ENCODE results near the gene ALK.

The ALK gene

GRCh38 chr2:29405266-29405665 is 516.1 kb downstream of the ALK start:
- Histone ChIP-seq H3K27me3 (no peaks in the 10 kb centered on the region), H3K4me1 (no peaks in the 10 kb centered on the region), H3K27ac (no peak overlapping the region), H3K4me3 (no peak overlapping the region), H3K9me3 (no peaks in the 10 kb centered on the region), H3K36me3 (no peaks in the 10 kb centered on the region)
- intact Hi-C loops (cut with DNase I; ENCODE audit: low total_unique reads) = no loop called here
- no peak for DNase-seq
- TF ChIP-seq CTCF (IDR thresholded peaks at IDR 0.05) = no peak

- intact Hi-C loops (cut with DNase I; ENCODE audit: low total_unique reads) = no loop called here
- no peak overlapping the region for H3K27ac ChIP-seq
- no peaks in the 10 kb centered on the region for H3K36me3 ChIP-seq
- no peak overlapping the region for H3K4me3 ChIP-seq
- no peaks in the 10 kb centered on the region for H3K4me1 ChIP-seq
- H3K9me3 ChIP-seq = no peaks in the 10 kb centered on the region
- TF ChIP-seq CTCF (IDR thresholded peaks at IDR 0.05) = no peak
- no peak for DNase-seq
- H3K27me3 ChIP-seq = no peaks in the 10 kb centered on the region
Observed at GRCh38 chr2:29401994-29402393, 519.4 kb downstream of the ALK start.

GRCh38 chr2:29400930-29401653 is 520.3 kb downstream of the ALK start:
- Histone ChIP-seq H3K4me3 (no peak overlapping the region), H3K9me3 (no peaks in the 10 kb centered on the region), H3K4me1 (no peaks in the 10 kb centered on the region), H3K27ac (no peak overlapping the region), H3K36me3 (no peaks in the 10 kb centered on the region), H3K27me3 (no peaks in the 10 kb centered on the region)
- intact Hi-C loops (cut with DNase I; ENCODE audit: low total_unique reads) = no loop called here
- DNase-seq = no peak
- TF ChIP-seq CTCF (IDR thresholded peaks at IDR 0.05) = no peak

GRCh38 chr2:29398384-29399237 is 522.8 kb downstream of the ALK start:
- Histone ChIP-seq H3K4me1 (no peaks in the 10 kb centered on the region), H3K36me3 (no peaks in the 10 kb centered on the region), H3K4me3 (no peak overlapping the region), H3K9me3 (no peaks in the 10 kb centered on the region), H3K27ac (no peak overlapping the region), H3K27me3 (no peaks in the 10 kb centered on the region)
- intact Hi-C loops (cut with DNase I; ENCODE audit: low total_unique reads) = no loop called here
- no peak for DNase-seq
- TF ChIP-seq CTCF (IDR thresholded peaks at IDR 0.05) = no peak

- H3K4me3 ChIP-seq = no peak overlapping the region
- H3K36me3 ChIP-seq = no peaks in the 10 kb centered on the region
- intact Hi-C loops (cut with DNase I; ENCODE audit: low total_unique reads) = no loop called here
- H3K9me3 ChIP-seq = no peaks in the 10 kb centered on the region
- no peaks in the 10 kb centered on the region for H3K27me3 ChIP-seq
- TF ChIP-seq CTCF (IDR thresholded peaks at IDR 0.05) = no peak
- H3K27ac ChIP-seq = no peak overlapping the region
- DNase-seq = no peak
- H3K4me1 ChIP-seq = no peaks in the 10 kb centered on the region
Observed at GRCh38 chr2:29397713-29398112, 523.7 kb downstream of the ALK start.

All from tibial artery (tissue), 4 donors.